HG03097 (cell line): ENCODE results near the gene AFF1.

Experiments
- ATAC-seq: cut with Tn5 transposase; IDR thresholded peaks from one replicate; pipeline ENCODE4 v1.9.1; 2021; ENCODE audit not compliant: unreplicated experiment, low FRiP score

AFF1 gene

GRCh38 chr4:86934771-86935565 is at the start of gene AFF1:
AFF1 (plus strand) TSS chr4:86935011; CDS start chr4:86948534, 13,523 bp downstream.
- peak; percentile 57 for ATAC-seq

- no peak for ATAC-seq
These were observed 44.0 kb upstream of the AFF1 start for GRCh38 chr4:86890790-86891189.

DNA sequence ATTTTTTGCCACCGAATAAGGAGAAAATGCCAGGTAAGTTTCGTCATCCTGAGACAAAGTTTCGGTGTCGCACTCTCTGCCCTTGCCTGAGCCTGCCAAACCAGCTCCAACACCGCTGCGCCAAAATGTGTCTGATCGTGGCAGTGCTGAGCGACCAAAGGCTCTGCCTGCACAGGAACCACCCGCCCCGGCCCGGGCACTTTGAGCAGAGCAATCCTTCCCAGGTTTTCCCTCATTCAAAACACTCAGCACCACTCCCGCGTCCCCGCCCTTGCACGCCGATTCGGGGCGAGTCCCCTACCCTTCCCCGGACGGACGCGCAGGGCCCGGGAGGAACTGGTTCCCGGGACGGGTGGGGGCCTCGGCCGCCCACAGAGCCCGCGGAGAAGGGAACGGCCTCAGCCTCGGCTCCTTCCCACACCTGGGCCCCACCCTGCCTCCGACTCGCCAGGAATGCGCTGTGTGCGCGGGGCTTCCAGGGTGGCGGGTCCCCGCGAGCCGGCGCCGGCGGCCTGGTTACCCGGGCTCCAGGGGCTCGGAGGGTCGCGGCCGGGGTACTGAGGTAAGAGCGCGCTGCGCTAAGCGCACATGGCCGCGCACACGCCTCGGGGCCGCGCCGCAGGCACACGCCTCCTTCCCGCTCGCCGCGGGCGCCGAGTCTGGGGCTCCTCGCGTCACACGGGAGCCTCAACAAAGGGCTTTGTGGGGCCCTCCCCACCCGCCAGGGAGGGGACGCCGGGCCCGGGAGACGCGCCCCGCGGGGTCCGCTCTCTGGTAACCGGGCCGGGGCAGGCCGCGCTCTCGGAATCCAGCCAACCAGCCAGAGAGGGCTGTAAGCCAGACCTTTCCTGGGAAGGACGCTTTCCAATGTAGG is 42.8 kb upstream of the AFF1 start, which contains the start of gene C4orf36:
Gene C4orf36, minus strand, starts transcription at position 661 of the 874 bp plus-strand sequence. CDS start 902 bp downstream, outside the sequence.
- no peak for ATAC-seq

DNA sequence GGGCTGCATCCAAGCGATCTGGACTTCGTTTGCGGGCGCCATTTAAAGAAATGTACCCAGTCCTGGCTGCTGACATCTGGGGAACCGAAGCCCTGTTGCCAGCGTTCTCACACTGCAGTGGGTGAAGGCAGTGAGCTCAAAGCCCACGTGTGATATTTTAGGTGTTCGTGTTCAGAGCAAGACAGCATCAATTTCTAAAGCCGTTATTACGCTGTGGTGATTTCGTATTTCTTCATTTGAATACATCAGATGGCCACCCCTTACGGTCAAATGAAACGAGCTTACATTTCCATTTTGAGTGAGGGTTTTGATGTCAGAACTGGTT is 42.2 kb upstream of the AFF1 start:
- ATAC-seq, result no peak

DNA sequence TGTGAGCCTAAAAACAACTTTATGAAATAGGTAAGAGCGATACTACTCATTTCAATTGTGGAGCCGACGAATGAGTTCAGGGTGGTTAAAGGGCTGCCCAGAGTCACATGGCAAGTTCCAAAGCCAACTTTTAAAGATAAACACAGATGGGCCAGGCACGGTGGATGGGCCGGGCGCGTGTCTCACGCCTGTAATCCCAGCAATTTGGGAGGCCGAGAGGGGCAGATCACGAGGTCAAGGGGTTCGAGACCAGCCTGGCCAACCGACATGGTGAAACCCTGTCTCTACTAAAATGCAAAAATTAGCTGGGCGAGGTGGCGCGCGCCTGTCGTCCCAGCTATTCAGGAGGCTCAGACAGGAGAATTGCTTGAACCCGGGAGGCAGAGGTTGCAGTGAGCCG is 41.7 kb upstream of the AFF1 start:
- no peak for ATAC-seq

DNA sequence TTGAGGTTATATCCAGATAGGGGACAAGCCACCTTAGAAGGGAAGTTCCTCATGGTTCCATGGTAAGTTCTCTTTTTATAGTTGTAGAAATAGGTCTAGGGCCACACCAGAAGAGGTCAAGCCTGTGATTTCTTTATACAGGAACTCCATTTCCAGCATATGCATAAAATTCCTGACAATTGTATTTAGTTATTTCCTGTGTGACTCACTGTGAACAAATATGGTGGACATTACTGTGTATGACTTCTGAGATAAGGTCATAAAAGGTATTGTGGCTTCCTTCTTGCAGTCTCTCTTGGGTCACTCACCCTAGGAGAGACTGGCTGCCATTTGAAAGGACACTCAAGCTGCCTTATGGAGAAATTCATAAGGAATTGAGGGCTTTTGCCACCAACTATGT is 40.4 kb upstream of the AFF1 start:
- no peak for ATAC-seq

DNA sequence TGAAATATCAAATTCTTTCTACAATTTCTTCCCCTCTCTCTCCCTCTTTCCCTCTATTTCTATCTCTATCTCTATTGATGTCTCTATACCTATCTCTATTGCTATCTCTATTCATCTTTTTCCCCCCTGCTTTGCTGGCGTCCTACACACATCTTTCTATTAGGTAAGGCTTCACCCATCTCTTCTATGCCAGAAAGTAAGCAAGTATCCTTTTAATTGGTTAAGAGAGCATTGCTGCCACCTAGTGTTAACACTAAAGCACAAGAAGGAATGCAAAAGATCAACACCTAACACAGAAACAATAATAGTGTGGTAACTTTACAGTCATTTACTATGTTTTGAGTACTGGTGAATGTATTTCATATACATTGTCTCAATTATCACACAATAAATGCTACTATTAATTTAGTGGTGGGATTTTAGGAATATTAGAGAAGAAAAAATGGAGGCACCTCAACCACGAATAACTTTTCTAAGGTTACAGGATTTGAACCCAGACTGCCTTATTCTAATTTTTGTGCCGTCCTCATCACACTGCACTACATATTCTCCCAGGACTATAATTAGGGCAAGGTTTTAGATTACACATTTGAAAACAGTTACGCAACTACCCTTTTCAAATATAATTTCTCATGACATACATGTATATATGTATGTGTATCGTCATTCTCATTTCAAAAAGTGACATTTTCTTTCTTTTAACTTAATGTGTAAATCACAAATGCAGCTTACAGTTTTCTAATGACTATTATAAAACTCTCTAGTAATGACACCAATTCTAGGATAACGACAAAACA is 38.9 kb upstream of the AFF1 start:
- no peak for ATAC-seq

GRCh38 chr4:86896596-86896995 is 38.2 kb upstream of the AFF1 start:
- ATAC-seq, result no peak

GRCh38 chr4:86898562-86898961 is 36.2 kb upstream of the AFF1 start:
- no peak for ATAC-seq

GRCh38 chr4:86901864-86902263 is 32.9 kb upstream of the AFF1 start:
- no peak for ATAC-seq

- no peak for ATAC-seq
These were observed 26.6 kb upstream of the AFF1 start for GRCh38 chr4:86908251-86908657.

DNA sequence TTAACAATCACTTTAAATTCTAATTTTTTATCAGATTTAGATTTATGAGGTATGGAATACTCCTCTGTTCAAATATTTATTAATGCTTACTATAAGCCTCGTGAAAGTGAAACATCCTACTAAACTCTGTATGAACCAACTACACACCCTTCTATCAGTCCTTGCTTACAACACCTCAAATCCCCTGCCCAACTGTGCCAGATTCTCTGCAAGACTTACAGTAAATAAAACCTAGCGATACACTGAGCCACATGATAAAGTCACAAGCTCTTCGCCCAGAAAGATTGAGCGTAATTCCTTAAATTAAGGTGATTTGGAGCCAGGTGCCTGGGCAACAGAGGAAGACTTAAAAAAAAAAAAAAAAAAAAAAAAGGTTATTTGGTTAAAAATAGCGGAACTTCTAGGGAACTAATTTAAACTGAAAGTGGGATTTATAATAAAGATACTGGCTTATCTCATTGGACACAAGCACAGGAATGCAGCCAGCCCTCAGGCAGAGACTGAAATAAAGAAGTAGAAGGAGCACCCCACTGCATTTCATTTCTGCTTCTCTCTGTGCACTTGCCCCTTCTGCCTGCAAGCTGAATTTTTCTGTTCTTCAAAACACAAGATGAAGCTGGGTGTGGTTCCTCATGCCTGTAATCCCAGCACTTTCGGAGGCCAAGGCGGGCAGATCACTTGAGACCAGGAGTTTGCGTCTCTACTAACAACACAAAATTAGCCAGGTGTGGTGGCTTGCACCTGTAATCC is 25.1 kb upstream of the AFF1 start:
- ATAC-seq, result no peak

GRCh38 chr4:86910369-86910768 is 24.4 kb upstream of the AFF1 start:
- ATAC-seq, result no peak

- ATAC-seq, result no peak
These were observed 23.8 kb upstream of the AFF1 start for GRCh38 chr4:86910820-86911684.

DNA sequence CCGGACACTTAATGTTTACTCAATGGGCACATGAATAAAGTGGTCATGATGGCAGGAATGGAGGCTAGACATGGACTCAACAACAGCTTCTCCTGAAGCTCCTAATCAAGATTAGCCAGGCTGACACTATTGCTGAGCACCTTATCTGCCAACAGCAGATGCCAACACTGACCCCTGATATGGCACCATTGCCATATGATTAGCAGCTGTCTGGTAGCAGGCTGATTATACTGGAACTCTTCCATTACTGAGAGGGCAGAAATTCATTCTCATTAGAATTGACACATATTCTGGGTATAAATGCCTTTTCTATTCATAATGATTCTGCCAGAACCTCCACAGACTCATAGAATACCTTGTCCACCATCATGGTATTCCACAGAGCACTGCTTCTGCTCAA is 18.4 kb upstream of the AFF1 start:
- no peak for ATAC-seq

GRCh38 chr4:86917212-86918039 is 17.4 kb upstream of the AFF1 start:
- ATAC-seq, result no peak

GRCh38 chr4:86918539-86919072 is 16.2 kb upstream of the AFF1 start:
- no peak for ATAC-seq

- no peak for ATAC-seq
These were observed 15.1 kb upstream of the AFF1 start for GRCh38 chr4:86919561-86920223.
